GM12891 (cell line): ENCODE measurements around the gene AMFR.

Experiments
- PAX5 ChIP-seq: IDR thresholded peaks from 2 replicates; pipeline ENCODE4 v1.6.1; 2011; ENCODE audit warnings: low read length, moderate library complexity, mild to moderate bottlenecking; ENCODE audit not compliant: insufficient read depth, severe bottlenecking
- POLR2A ChIP-seq: IDR thresholded peaks from 2 replicates; pipeline ENCODE4 v1.6.1; 2011; ENCODE audit warnings: low read depth, low read length, control low read depth
- POLR2AphosphoS5 ChIP-seq: IDR thresholded peaks from 2 replicates; pipeline ENCODE4 v1.6.1; 2011; ENCODE audit warnings: low read depth, low read length, control low read depth
- POU2F2 ChIP-seq: IDR thresholded peaks from 2 replicates; pipeline ENCODE4 v1.6.1; 2011; ENCODE audit warnings: low read depth, mild to moderate bottlenecking, control low read depth, low read length, moderate library complexity
- SPI1 ChIP-seq: IDR thresholded peaks from 2 replicates; pipeline ENCODE4 v1.6.1; 2011; ENCODE audit warnings: low read depth, low read length, control low read depth
- TAF1 ChIP-seq: IDR thresholded peaks from 2 replicates; pipeline ENCODE4 v1.6.1; 2011; ENCODE audit warnings: low read depth, low read length, control low read depth

DNA sequence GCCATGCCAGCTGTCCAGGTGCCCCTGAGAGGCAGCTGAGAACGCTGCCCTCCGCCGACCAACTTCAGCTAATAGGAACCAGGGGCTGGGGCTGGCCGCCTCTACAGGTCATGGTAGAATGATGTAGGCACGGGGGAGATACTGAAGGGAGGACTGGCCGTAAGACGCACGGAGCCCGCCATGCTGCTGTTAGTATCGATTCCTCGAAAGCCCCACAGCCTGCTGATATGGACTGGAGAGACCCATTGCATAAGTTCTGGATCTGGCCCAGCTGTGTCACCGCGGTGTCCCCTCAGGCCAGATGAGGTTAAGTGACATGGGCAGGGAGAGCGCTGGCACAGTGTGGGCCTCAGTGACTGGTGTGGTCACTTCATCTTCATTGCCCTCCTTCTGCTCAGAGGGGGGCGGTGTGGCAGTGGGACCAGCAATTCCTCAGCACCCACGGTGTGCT is 75.6 kb downstream of the AMFR start:
- TF ChIP-seq TAF1 (no peak), POLR2A (no peak), POLR2AphosphoS5 (no peak), SPI1 (no peak), POU2F2 (no peak), PAX5 (no peak)
